Testis (tissue), 5 donors: Measurements from ENCODE around the gene AGO1. TPM values are rescaled to one million over a fixed set of nuclear protein-coding genes. Genes with fewer than 3 reads are reported as not detected.

Source experiments
- DNase-seq: peaks from one replicate; pipeline ENCODE4 v3.0.0-alpha.2; 2019
- H3K27ac ChIP-seq, 2 donors: fragments of 200-600 bp; sonication (generic); one replicate each; pipeline ENCODE4 v1.5.1; 2019
- H3K27me3 ChIP-seq: fragments of 200-600 bp; sonication (generic); one replicate; pipeline ENCODE4 v1.5.1; 2019
- H3K36me3 ChIP-seq: fragments of 200-600 bp; sonication (generic); one replicate; pipeline ENCODE4 v1.5.1; 2017; ENCODE audit warnings: low read depth; ENCODE audit errors: missing control alignments
- H3K4me1 ChIP-seq: fragments of 200-600 bp; sonication (generic); one replicate; pipeline ENCODE4 v1.5.1; 2019
- H3K4me3 ChIP-seq, 2 donors: fragments of 200-600 bp; sonication (generic); one replicate each; pipeline ENCODE4 v1.5.1; 2017 to 2019
- H3K9me3 ChIP-seq: fragments of 200-600 bp; sonication (generic); one replicate; pipeline ENCODE4 v1.5.1; 2017
- CTCF ChIP-seq, 3 experiments: fragments of 450-650 bp in 2 of 3; fragments of 200-600 bp in 1 of 3; sonication (generic) in 1 of 3; IDR thresholded peaks; one replicate each; pipeline ENCODE4 v1.5.1; 2016 to 2019; ENCODE audit warnings: antibody characterized with exemption in 3 of 3, mild to moderate bottlenecking in 2 of 3, moderate library complexity in 1 of 3
- POLR2A ChIP-seq: fragments of 450-650 bp; IDR thresholded peaks from one replicate; pipeline ENCODE4 v1.6.1; 2017; ENCODE audit warnings: antibody characterized with exemption, mild to moderate bottlenecking, moderate library complexity
- WGBS, 2 donors: methylation state at CpG; one replicate each; pipeline ENCODE4 v1.1.5; 2018; 5-methylcytosine and 5-hydroxymethylcytosine counted together
- intact Hi-C: fragments of 100-400 bp; cut with DNase I; formaldehyde crosslinking; loops from one replicate; pipeline ENCODE4 v1.15.1; 2023; ENCODE audit warnings: low total_unique reads
- long read RNA-seq, 2 donors: transcript quantifications; one replicate each; lab custom pipeline, GENCODE V29; 2026
- polyA plus RNA-seq: library from polyadenylated mRNA; stranded (reverse); fragments of 350-450 nt; fragmentation: Illumina TruSeq; extraction: RNeasy Lipid Tissue Mini Kit (QIAGEN cat#74804); gene quantifications from one replicate; pipeline ENCODE4 v1.2.3, GENCODE V29; 2014; ENCODE audit warnings: low read depth, low replicate concordance; ENCODE audit not compliant: insufficient read depth
- total RNA-seq, 2 donors: library from RNA; depleted of rRNA; stranded (reverse); fragments of >200 nt; gene quantifications; one replicate each; pipeline ENCODE4 v1.2.3, GENCODE V29; 2016

Gene AGO1
- 10 to 100 TPM; 32.3 to 41.9 TPM for total RNA-seq
- 11.5 TPM for polyA plus RNA-seq
- long read RNA-seq, donor 1, full-length matches to known transcripts: 1 of 1 reads
- long read RNA-seq, donor 1, partial matches to known transcripts: 0 of 1 reads
- long read RNA-seq, donor 1, other reads (novel, unspliced or antisense): 0 of 1 reads
- long read RNA-seq, donor 2, full-length matches to known transcripts: 1 of 1 reads
- long read RNA-seq, donor 2, partial matches to known transcripts: 0 of 1 reads
- long read RNA-seq, donor 2, other reads (novel, unspliced or antisense): 0 of 1 reads

GRCh38 chr1:35882945-35883634, at the start of gene AGO1:
Gene AGO1, plus strand, starts transcription at chr1:35883209. Its CDS starts 213 bp downstream, at chr1:35883422.
- intact Hi-C loops: no loop called here
- peaks cover 33% of the 10 kb centered on the region for H3K4me1 ChIP-seq

GRCh38 chr1:35833395-35833794, 49.6 kb upstream of the AGO1 start:
- Histone ChIP-seq H3K27me3 (no peaks in the 10 kb centered on the region), H3K4me3 (no peak overlapping the region), H3K9me3 (no peaks in the 10 kb centered on the region), H3K4me1 (no peaks in the 10 kb centered on the region), H3K27ac (no peak overlapping the region), H3K36me3 (no peaks in the 10 kb centered on the region)
- no peak for DNase-seq
- WGBS, 2 donors: 82 to 89% methylated on average over 2 of the region's 2 CpGs
- TF ChIP-seq POLR2A (no peak), CTCF (IDR thresholded peaks at IDR 0.05) (no peak)
- intact Hi-C loops: no loop called here

More at GRCh38 chr1:35882945-35883634, at the start of gene AGO1:
- peak within 1 kb of the TSS; percentile 82 to 95 for H3K4me3 ChIP-seq
- 0% methylated on average over 16 to 39 of the region's 58 CpGs for WGBS, 2 donors
- DNase-seq: peak; percentile 94
- TF ChIP-seq POLR2A (no peak), CTCF (IDR thresholded peaks at IDR 0.05) (peak; percentile 94 to 98 (median 98))
- H3K27ac ChIP-seq: peak within 1 kb of the TSS; percentile 75 to 80
- no peaks in the 10 kb centered on the region for H3K9me3 ChIP-seq
- no peaks in the 10 kb centered on the region for H3K27me3 ChIP-seq
- no peaks in the 10 kb centered on the region for H3K36me3 ChIP-seq

GRCh38 chr1:35834218-35834617, 48.8 kb upstream of the AGO1 start:
- DNase-seq: no peak
- intact Hi-C loops: no loop called here
- TF ChIP-seq CTCF (IDR thresholded peaks at IDR 0.05) (no peak), POLR2A (no peak)
- Histone ChIP-seq H3K9me3 (no peaks in the 10 kb centered on the region), H3K4me1 (no peaks in the 10 kb centered on the region), H3K4me3 (no peak overlapping the region), H3K27ac (no peak overlapping the region), H3K36me3 (no peaks in the 10 kb centered on the region), H3K27me3 (no peaks in the 10 kb centered on the region)
- WGBS, 2 donors: 74 to 83% methylated on average over 2 of the region's 2 CpGs

GRCh38 chr1:35835398-35835797, 47.6 kb upstream of the AGO1 start:
- Histone ChIP-seq H3K4me3 (no peak overlapping the region), H3K27me3 (no peaks in the 10 kb centered on the region), H3K4me1 (no peaks in the 10 kb centered on the region), H3K9me3 (no peaks in the 10 kb centered on the region), H3K27ac (no peak overlapping the region), H3K36me3 (no peaks in the 10 kb centered on the region)
- intact Hi-C loops: no loop called here
- 39 to 60% methylated on average over 2 of the region's 2 CpGs for WGBS, 2 donors
- TF ChIP-seq POLR2A (no peak), CTCF (IDR thresholded peaks at IDR 0.05) (no peak)
- DNase-seq: no peak
